Esophagus muscularis mucosa (tissue), 4 donors: ENCODE results near the gene FAR2. TPM values are rescaled to one million over a fixed set of nuclear protein-coding genes. Genes with fewer than 3 reads are reported as not detected.
A peak's percentile ranks its signal among the peaks of the same experiment; 100 is the strongest.

Experiments used
- DNase-seq: peaks from one replicate; pipeline ENCODE4 v3.0.0-alpha.2; 2017; ENCODE audit errors: extremely low spot score
- H3K27ac ChIP-seq, 4 donors: fragments of 200-600 bp; sonication (generic); replicated peaks in 1 of 4; 1 replicate in 3 of 4; 2 replicates in 1 of 4; pipeline ENCODE4 v1.5.1; 2016 to 2019; ENCODE audit warnings: mild to moderate bottlenecking in 1 of 4
- H3K27me3 ChIP-seq, 4 donors: fragments of 200-600 bp; sonication (generic); one replicate each; pipeline versions ENCODE4 v1.5.1 to v1.6.0; 2016 to 2019
- H3K36me3 ChIP-seq, 4 donors: fragments of 200-600 bp; sonication (generic); one replicate each; pipeline ENCODE4 v1.5.1; 2016 to 2019
- H3K4me1 ChIP-seq, 4 donors: fragments of 200-600 bp; sonication (generic); one replicate each; pipeline ENCODE4 v1.5.1; 2016 to 2019
- H3K4me3 ChIP-seq, 4 donors: fragments of 200-600 bp; sonication (generic); 1 replicate in 2 of 4; 2 replicates in 2 of 4; pipeline ENCODE4 v1.5.1; 2016 to 2019; ENCODE audit warnings: mild to moderate bottlenecking in 4 of 4, moderate library complexity in 1 of 4
- H3K9me3 ChIP-seq, 4 donors: fragments of 200-600 bp; sonication (generic); 1 replicate in 3 of 4; 2 replicates in 1 of 4; pipeline ENCODE4 v1.5.1; 2016 to 2019
- EP300 ChIP-seq: sonication (generic); formaldehyde crosslinking; IDR thresholded peaks from one replicate; pipeline ENCODE4 v1.6.1; 2017; ENCODE audit warnings: antibody characterized with exemption
- POLR2A ChIP-seq: fragments of 450-650 bp; IDR thresholded peaks from one replicate; pipeline ENCODE4 v1.6.1; 2017; ENCODE audit warnings: antibody characterized with exemption, moderate library complexity, mild to moderate bottlenecking, low read depth
- POLR2AphosphoS5 ChIP-seq, 2 donors: sonication (generic); formaldehyde crosslinking; IDR thresholded peaks; one replicate each; pipeline ENCODE4 v1.6.1; 2017; ENCODE audit warnings: antibody characterized with exemption in 2 of 2
- WGBS: methylation state at CpG from one replicate; pipeline ENCODE4 v1.1.5; 2018; 5-methylcytosine and 5-hydroxymethylcytosine counted together
- intact Hi-C: fragments of 100-400 bp; cut with DNase I; formaldehyde crosslinking; loops from one replicate; pipeline ENCODE4 v1.15.1; 2023
- total RNA-seq, 4 donors: library from RNA; depleted of rRNA; stranded (reverse); fragments of >200 nt; gene quantifications; one replicate each; pipeline versions ENCODE4 v1.1.0 to v1.2.1, GENCODE V29; 2016
- TF ChIP-seq, protein P1 (sequence below), 3 experiments: fragments of 200-600 bp in 2 of 3; fragments of 450-650 bp in 1 of 3; sonication (generic) in 2 of 3; IDR thresholded peaks; one replicate each; pipeline ENCODE4 v1.5.1; 2017 to 2019; ENCODE audit warnings: antibody characterized with exemption in 3 of 3, mild to moderate bottlenecking in 2 of 3, moderate library complexity in 1 of 3

Gene FAR2
- total RNA-seq, 4 donors from 2014 or later, result 11.6 to 15.0 (median 11.9) TPM

- no peak overlapping the region for H3K4me3 ChIP-seq
- H3K36me3 ChIP-seq, result no peaks in the 10 kb centered on the region
- no peaks in the 10 kb centered on the region for H3K27me3 ChIP-seq
- TF ChIP-seq POLR2AphosphoS5 (IDR thresholded peaks at IDR 0.05) (no peak), EP300 (no peak), POLR2A (no peak)
- TF ChIP-seq, protein P1, sequence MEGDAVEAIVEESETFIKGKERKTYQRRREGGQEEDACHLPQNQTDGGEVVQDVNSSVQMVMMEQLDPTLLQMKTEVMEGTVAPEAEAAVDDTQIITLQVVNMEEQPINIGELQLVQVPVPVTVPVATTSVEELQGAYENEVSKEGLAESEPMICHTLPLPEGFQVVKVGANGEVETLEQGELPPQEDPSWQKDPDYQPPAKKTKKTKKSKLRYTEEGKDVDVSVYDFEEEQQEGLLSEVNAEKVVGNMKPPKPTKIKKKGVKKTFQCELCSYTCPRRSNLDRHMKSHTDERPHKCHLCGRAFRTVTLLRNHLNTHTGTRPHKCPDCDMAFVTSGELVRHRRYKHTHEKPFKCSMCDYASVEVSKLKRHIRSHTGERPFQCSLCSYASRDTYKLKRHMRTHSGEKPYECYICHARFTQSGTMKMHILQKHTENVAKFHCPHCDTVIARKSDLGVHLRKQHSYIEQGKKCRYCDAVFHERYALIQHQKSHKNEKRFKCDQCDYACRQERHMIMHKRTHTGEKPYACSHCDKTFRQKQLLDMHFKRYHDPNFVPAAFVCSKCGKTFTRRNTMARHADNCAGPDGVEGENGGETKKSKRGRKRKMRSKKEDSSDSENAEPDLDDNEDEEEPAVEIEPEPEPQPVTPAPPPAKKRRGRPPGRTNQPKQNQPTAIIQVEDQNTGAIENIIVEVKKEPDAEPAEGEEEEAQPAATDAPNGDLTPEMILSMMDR (IDR thresholded peaks at IDR 0.05), result no peak
- no peak for DNase-seq
- intact Hi-C loops, result no loop called here
- H3K4me1 ChIP-seq, result peaks cover 14 to 43% (median 26%) of the 10 kb centered on the region in 4 donors
- no peaks in the 10 kb centered on the region for H3K9me3 ChIP-seq
- WGBS, result 37% methylated on average over 4 of the region's 4 CpGs
- peak overlapping the region in 1 of 4 donors; percentile 21 for H3K27ac ChIP-seq
These were observed 63.8 kb downstream of the FAR2 start for GRCh38 chr12:29212682-29213403.

- no peak for DNase-seq
- no peak overlapping the region for H3K27ac ChIP-seq
- TF ChIP-seq POLR2A (no peak), POLR2AphosphoS5 (IDR thresholded peaks at IDR 0.05) (no peak)
- TF ChIP-seq, protein P1 (IDR thresholded peaks at IDR 0.05), result no peak
- no peaks in the 10 kb centered on the region for H3K27me3 ChIP-seq
- intact Hi-C loops, result no loop called here
- H3K9me3 ChIP-seq, result no peaks in the 10 kb centered on the region
- H3K36me3 ChIP-seq, result no peaks in the 10 kb centered on the region
- no peak overlapping the region for H3K4me3 ChIP-seq
- 86% methylated on average over 2 of the region's 2 CpGs for WGBS
- peaks cover 14 to 37% (median 25%) of the 10 kb centered on the region in 4 donors for H3K4me1 ChIP-seq
These were observed 67.2 kb downstream of the FAR2 start for GRCh38 chr12:29216266-29216665.

DNA sequence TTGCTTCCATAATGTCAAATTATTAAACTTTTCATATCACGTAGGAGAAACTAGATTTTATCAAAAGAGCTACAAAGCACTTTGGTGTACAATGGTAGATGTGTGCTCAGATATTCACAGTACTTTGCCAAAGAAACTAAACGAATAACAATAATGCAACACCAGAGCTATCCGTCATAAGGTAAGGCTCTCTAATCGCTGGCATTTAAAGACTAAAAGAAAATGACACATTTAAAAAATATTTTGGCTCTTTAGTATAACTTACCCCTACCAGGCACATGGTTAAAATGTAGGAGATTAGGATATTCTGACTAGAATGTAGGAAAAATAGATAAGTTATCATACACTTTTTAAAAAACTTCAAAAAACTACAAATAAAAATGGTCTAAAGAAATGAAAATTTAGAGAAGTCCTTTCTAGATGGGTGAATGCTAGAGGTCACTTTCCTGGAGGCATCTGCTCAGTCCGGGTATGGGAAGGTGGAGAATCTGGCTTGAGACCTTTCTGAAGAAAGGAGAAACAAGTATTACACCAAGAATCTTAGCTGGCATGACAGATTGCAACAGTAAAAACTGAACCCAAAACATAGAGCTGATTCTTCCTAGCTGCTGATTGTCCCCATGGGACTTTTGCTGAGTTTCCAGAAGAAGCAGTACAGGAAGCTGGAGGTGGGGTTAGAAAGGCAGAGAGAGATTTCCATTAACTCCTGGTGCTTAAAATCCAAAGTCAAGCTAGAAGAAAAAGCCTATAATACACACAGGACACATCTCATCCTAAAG lies 67.9 kb downstream of the FAR2 start:
- no peak for DNase-seq
- WGBS, result 62% methylated on average over 5 of the region's 5 CpGs
- TF ChIP-seq, protein P1 (IDR thresholded peaks at IDR 0.05), result no peak
- no peak for TF ChIP-seq POLR2A
- TF ChIP-seq POLR2AphosphoS5 (IDR thresholded peaks at IDR 0.05), result no peak
- no peak for TF ChIP-seq EP300
- Histone ChIP-seq H3K36me3 (no peaks in the 10 kb centered on the region), H3K27ac (no peak overlapping the region), H3K9me3 (no peaks in the 10 kb centered on the region), H3K27me3 (no peaks in the 10 kb centered on the region), H3K4me3 (no peak overlapping the region), H3K4me1 (peaks cover 14 to 31% (median 18%) of the 10 kb centered on the region in 4 donors)
- intact Hi-C loops, result no loop called here

GRCh38 chr12:29220632-29221336 lies 71.7 kb downstream of the FAR2 start:
- 89% methylated on average over 18 of the region's 18 CpGs for WGBS
- DNase-seq, result no peak
- H3K9me3 ChIP-seq, result no peaks in the 10 kb centered on the region
- H3K4me1 ChIP-seq, result peaks cover 3 to 17% (median 5%) of the 10 kb centered on the region in 4 donors
- no peak overlapping the region for H3K27ac ChIP-seq
- H3K36me3 ChIP-seq, result no peaks in the 10 kb centered on the region
- intact Hi-C loops, result no loop called here
- no peak overlapping the region for H3K4me3 ChIP-seq
- H3K27me3 ChIP-seq, result no peaks in the 10 kb centered on the region
- TF ChIP-seq, protein P1 (IDR thresholded peaks at IDR 0.05), result no peak
- no peak for TF ChIP-seq POLR2A
- no peak for TF ChIP-seq POLR2AphosphoS5 (IDR thresholded peaks at IDR 0.05)
- no peak for TF ChIP-seq EP300
